ENCODE results near the gene EHBP1L1.
A peak's percentile ranks its signal among the peaks of the same experiment; 100 is the strongest.
"Not testable (repeated sequence)": the region's sequence is repeated elsewhere in the genome, so short reads cannot be mapped to it uniquely, and the experiment has no call there.

EHBP1L1 gene

GRCh38 chr11:65560555-65561418, 15.1 kb upstream of the EHBP1L1 start:
- DNase-seq (ENCODE audit: low spot score), result peak; percentile 76

DNA sequence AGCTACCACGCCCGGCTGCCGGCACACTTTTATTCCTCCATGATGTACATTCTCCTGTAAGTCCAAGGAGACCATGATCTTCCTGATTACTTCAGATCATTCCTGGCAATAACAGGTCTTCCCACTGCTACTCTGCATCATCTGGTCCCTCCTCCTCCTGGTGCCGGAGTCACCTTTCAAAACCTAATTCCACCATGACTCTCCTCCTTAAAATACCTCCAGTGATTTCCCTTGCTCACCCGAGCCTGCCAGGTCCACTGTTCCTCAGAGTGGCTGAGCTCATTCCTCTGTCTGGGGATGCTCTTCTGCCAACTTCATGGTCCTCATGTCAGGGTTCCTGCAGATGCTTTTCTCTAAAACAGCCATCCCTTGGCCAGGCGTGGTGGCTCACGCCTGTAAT, 13.8 kb upstream of the EHBP1L1 start:
- DNase-seq (ENCODE audit: low spot score), result no peak

- DNase-seq (ENCODE audit: low spot score), result no peak
Measured at GRCh38 chr11:65562788-65563187, 13.1 kb upstream of the EHBP1L1 start.

DNA sequence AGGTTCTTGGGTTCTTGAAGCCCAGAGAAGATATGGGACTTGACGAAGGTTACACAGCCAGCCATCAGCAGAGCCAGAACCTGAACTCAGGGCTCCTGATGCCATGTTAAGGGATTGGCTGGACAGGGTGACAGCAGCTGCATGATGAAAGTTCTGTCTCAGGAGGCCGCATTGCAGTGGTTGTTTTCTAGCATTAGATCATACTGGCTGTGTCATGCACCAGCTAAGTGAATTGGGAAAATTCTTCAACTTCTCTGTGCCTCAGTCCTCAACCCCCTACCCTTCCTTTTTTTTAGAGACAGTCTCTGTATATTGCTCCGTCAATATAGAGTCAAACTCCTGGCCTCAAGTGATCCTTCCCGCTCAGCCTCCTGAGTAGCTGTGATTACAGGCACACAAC, 12.3 kb upstream of the EHBP1L1 start:
- DNase-seq (ENCODE audit: low spot score), result no peak

- not testable (repeated sequence) for DNase-seq (ENCODE audit: low spot score)
Measured at GRCh38 chr11:65564879-65565559, 10.8 kb upstream of the EHBP1L1 start.

DNA sequence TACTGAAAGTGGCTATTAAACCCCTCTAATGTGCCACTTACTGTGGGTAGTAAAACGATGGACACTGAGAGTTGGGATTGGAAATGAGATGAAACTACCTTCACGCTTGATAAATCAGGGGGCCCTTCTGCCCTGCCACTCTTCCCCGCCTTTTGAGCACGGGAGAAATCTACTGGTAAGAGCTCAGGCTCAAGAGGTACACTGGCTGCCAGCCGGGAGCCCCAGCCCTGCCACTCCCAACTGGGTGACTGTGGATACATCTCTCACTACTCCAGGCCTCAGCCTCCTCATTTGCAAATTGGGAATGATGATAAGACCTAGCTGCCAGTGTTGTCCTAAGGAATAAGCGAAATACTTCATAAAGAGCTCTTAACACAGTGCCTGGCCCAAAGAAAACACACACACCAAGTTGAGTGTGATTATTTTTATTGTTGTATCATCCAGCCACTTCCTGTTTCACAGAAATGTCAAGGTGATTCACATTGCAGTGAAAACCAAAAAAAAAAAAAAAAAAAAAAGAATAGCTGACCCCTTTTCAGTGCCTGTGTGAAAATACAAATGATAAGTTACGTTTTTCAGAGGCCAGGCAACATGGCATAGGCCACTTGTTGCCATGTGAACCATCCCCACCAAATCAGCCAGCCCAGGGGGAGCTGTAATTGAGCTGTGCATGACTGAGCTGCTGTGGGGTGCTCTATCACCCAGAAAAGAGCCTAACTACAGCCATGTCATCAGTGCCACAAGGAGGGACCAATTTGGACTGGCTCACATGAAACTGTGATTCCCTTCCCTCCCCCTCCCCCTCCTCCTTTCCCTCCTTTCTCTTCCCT, 10.0 kb upstream of the EHBP1L1 start:
- DNase-seq (ENCODE audit: low spot score), result peak; percentile 37

DNA sequence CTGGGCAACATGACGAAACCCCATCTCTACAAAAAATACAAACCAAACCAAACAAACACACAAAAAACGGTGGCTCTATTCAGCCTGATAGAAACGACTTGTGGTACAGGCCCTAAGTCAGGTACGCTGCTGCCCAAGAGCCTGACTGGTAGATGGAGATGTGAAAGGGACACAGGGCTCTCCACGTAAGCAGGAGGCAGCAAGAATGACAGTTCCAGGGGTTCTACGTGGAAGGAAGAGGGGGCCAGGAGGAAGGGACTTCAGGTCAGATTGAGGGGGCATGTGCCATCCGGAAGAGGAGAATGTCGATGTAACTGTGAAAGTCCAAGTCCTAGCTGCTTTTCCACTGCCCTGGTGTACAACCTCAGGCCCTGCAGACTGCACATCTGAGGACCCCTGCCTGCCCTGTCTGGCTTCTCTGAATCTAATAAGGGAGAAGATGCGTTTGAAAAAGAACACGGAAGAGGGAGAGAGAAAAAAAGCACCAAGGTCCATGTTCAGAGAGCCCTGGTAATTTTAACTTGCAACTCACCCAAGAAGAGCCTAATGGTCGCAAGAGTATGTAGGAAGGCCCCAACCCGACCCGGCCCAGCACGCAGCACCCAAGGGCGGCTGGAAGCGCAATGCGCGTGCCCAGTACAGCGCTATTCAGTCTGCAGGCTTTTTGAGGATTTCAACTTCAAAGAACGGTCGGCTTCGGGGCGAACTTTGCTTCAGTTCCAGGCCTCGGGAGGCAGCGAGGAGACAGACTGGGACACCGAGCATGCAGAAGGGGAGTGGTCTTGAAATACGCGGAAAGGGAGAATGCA, 6.5 kb upstream of the EHBP1L1 start:
- no peak for DNase-seq (ENCODE audit: low spot score)

- peak; percentile 99 for DNase-seq (ENCODE audit: low spot score)
Measured at GRCh38 chr11:65569973-65570918, 5.6 kb upstream of the EHBP1L1 start, which contains the start of gene ZNRD2. ZNRD2 (plus strand) TSS chr11:65570477; CDS start chr11:65570492, 15 bp downstream.

DNA sequence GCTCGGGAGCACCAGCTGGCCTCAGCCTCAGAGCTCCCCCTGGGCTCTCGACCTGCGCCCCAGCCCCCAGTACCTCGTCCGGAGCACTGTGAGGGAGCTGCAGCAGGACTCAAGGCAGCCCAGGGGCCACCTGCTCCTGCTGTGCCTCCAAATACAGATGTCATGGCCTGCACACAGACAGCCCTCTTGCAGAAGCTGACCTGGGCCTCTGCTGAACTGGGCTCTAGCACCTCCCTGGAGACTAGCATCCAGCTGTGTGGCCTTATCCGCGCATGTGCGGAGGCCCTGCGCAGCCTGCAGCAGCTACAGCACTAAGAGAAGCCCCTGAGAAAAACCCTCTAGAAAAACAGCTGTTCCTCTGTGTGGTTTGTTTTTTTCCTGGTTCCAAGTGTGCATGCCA, 4.4 kb upstream of the EHBP1L1 start:
- no peak for DNase-seq (ENCODE audit: low spot score)

GRCh38 chr11:65571940-65572339, 3.9 kb upstream of the EHBP1L1 start:
- DNase-seq (ENCODE audit: low spot score), result peak; percentile 58

DNA sequence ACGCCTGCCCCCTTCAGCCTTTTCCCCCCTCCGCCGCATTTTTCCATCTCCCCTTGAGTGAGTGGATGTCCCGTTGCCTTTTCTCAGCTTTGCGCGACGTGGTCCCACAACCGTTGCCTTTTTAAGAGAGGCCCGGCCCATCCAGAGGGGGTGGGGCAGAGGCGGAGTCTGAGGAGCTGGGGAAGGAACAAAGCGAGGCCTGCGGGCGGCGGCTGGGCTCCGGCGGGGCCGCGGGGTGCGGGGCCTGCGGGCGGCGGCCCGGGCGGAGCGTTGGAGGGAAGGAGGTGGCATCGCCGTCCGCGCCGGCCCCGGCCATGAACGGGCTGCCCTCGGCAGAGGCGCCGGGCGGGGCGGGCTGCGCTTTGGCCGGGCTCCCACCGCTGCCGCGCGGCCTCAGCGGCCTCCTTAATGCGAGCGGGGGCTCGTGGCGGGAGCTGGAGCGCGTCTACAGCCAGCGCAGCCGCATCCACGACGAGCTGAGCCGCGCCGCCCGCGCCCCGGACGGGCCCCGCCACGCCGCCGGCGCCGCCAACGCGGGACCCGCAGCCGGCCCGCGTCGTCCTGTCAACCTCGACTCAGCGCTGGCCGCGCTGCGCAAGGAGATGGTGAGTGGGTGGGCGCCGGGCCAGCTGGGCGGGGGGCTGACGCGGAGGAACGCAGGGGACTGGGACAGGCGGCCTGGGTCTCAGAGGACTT, 3.3 kb upstream of the EHBP1L1 start, which contains the start of gene FAM89B:
Gene FAM89B, plus strand, starts transcription at position 183 of the 696 bp plus-strand sequence. Its CDS starts 132 bp downstream, at position 315.
- DNase-seq (ENCODE audit: low spot score), result peak; percentile 84

GRCh38 chr11:65573391-65574079, 2.3 kb upstream of the EHBP1L1 start:
- no peak for DNase-seq (ENCODE audit: low spot score)

DNA sequence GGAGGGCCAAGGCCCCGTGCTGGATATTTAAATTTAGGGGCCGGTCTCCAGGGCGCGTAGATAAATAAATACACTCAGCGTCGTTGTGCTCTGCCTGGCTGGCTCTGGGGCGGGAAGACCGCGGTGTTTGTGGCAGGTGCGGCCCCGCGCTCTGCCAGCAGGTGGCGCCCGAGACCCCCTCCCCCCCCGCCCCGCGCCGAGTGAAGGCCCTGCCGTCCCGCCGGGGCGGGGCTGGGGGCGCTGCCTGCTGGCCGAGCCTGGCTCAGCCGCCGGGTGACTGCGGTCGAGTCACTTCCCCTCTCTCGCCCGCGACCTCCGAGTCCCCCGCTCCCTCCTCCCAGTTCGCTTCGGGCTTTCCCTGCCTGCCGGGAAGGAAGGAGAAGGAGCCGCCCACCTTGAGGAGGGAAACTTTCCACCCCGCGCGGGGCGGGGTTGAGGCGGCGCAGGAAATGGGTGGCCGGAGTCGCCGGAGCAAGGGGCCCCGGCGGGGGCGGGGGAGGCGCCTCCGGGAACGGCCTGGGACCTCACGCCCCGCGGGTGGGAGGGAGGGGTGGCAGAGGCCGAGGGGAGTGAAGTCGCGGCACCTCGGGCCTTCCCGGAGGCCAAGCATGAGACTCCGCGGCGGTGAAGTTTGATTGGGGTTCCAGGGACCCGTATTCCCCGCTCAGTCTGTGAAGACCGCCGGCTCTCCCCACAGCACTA, 1.6 kb upstream of the EHBP1L1 start:
- peak; percentile 98 for DNase-seq (ENCODE audit: low spot score)

- peak; percentile 38 for DNase-seq (ENCODE audit: low spot score)
Measured at GRCh38 chr11:65574811-65575567, 864 bp upstream of the EHBP1L1 start.

GRCh38 chr11:65576232-65576866, 496 bp downstream of the EHBP1L1 start:
- no peak for DNase-seq (ENCODE audit: low spot score)

DNA sequence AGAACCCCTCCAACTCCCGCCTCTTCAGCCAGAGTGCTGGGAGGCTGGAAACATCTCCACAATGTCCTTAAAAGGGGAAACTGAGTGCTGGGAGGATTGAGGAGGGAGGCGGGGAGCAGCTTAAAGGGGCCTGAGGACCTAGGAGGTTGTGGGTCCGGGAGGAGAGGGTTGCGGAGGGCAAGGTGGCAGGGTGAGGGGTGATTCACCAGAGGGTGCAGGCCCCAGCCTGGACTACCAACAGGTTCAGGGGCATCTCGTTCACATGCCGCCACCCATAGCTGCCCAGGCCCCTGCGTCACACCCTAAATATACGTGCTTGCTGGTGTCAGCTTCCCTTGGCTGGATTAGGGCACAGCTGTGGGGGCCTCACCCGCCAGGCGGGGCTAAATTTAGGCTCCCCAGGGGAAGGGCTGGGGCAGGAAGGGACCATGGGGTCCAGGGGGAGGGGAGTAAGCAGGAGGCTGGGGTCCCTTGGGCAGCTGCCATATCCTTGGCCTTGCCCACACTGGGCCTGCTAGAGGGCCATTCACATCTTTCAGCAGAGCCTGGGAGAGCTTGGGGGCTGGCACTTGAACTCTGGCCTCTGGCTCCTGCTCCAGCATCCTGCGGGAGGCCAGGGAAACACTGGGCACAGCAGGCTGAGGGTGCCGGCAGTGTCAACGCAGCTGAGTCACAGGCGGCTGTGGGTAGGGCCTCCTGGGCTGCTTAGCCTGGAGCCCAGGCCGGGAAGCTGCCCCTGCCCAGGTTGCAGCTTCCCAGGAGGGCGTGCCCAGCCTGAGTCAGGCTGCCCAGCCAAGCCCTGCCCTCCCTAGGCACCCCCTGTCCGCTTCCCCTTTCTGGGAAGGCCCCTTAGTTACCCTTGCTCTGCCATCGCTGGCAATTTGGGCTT, 1.3 kb downstream of the EHBP1L1 start:
- peak; percentile 89 for DNase-seq (ENCODE audit: low spot score)

All from kidney tubule cell (primary cell).